ENCODE data around the gene KCNQ1.

Gene KCNQ1

DNA sequence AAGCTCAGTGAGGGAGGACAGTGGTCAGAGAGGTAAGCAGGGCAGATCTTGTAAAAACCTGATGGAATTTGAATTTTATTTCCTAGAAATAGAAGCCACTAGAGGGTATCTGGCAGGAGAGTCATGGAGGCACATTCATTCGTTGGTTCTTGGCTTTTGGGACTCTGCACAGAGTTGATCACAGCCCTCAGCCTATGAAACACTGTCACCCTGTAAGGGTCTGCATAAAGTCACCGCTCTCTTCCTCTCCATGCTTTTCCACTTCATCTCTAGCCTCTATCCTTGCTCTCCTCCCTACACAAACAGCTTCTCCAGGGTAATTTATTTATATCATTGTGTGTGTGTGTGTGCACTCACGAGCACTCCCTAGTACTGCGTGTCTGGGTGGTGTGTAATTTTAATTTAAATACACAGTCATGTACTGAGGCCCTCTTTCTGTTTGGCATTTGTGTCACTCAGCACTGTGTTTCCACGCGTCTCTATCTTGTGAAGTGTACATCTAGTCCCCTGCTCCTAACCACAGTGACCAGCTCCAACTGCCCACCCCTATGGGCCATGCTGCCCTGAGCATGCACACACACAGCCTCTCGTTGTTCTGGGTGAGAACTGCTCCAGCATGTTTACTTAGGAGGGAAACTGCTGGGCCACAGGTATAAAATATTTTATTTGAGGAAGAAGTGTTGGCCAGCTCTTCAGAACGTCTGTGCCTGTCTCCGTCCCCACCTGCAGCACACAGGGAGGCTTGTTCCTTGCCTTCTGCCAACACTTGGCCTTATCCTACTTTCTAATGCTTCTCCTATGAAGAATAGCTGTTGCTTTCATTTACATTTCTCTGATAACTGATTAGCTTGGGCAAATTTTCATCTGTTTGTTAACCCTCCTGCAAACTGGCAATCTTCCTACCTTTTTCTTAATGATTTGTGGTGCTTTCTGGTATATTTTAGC, 250.5 kb downstream of the KCNQ1 start:
- no peak for DNase-seq
- no peak overlapping the region for H3K4me2 ChIP-seq (ENCODE audit: low read length, poor library complexity, severe bottlenecking)
- no peak overlapping the region for H2BK12ac ChIP-seq (ENCODE audit: low read length in 2 of 2)
- H3K36me3 ChIP-seq (ENCODE audit: control insufficient read depth in 1 of 2, insufficient read depth in 2 of 2, low read depth in 1 of 2, low read length in 2 of 2): peaks cover 6 to 8% of the 10 kb centered on the region in 2 experiments
- no peak overlapping the region for H2AK5ac ChIP-seq (ENCODE audit: low read length, severe bottlenecking)
- H3K79me1 ChIP-seq (replicated peaks; ENCODE audit: low read length, poor library complexity, severe bottlenecking): no peaks in the 10 kb centered on the region
- no peak overlapping the region for H3K14ac ChIP-seq (ENCODE audit: low read length in 2 of 2)
- H3K9ac ChIP-seq (ENCODE audit: low read length): no peak overlapping the region
- 89% methylated on average over 6 of the region's 9 CpGs for WGBS
- no peak overlapping the region for H2AFZ ChIP-seq (ENCODE audit: low read depth, low read length)
- H3K27ac ChIP-seq (ENCODE audit: low read length, poor library complexity, severe bottlenecking): no peak overlapping the region
- no peak overlapping the region for H4K8ac ChIP-seq (ENCODE audit: low read length)
- H2BK5ac ChIP-seq (ENCODE audit: low read depth, low read length, poor library complexity, severe bottlenecking): no peak overlapping the region
- H3K9me3 ChIP-seq (ENCODE audit: control insufficient read depth, low read length): no peaks in the 10 kb centered on the region
- H3K27me3 ChIP-seq (ENCODE audit: control insufficient read depth in 1 of 2, insufficient read depth in 1 of 2, low read length in 2 of 2): peaks cover 0 to 6% of the 10 kb centered on the region in 2 experiments
- no peak overlapping the region for H3K18ac ChIP-seq (ENCODE audit: low read depth in 1 of 2, low read length in 2 of 2)
- H4K91ac ChIP-seq (ENCODE audit: low read length): no peak overlapping the region
- H3K4me1 ChIP-seq (ENCODE audit: control insufficient read depth, insufficient read depth, low read depth, low read length): peaks cover 44% of the 10 kb centered on the region
- H2BK15ac ChIP-seq (ENCODE audit: low read depth, poor library complexity, severe bottlenecking): no peak overlapping the region
- H3K4me3 ChIP-seq (ENCODE audit: insufficient read depth in 1 of 2, low read depth in 1 of 2, low read length in 2 of 2): no peak overlapping the region
- H2BK120ac ChIP-seq (ENCODE audit: low read depth, low read length): no peak overlapping the region
- H3K4ac ChIP-seq (ENCODE audit: low read depth in 1 of 2, low read length in 2 of 2): no peak overlapping the region
- no peak overlapping the region for H3K23ac ChIP-seq (ENCODE audit: low read length in 2 of 2)

DNA sequence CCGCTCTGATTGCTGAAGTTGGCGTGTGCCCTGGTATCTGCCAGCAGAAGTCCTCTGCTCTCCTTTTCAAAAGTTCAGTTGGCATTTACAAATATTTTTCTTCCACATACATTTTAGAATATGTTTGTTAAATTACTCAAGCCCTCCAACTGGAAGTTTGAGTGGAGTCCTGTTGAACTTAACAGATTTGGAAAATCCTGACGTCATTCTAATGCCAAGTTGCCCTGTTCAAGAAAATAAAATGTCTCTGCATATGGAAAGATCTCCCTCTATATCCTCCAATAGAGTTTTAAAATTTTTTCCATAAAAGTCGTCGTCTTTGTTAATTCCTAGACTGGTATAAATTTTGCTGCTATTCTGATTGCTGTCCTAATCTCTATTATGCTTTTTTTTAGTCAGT, 251.6 kb downstream of the KCNQ1 start:
- Histone ChIP-seq H3K23ac (ENCODE audit: low read length in 2 of 2) (no peak overlapping the region), H2BK12ac (ENCODE audit: low read length in 2 of 2) (no peak overlapping the region), H2BK120ac (ENCODE audit: low read depth, low read length) (no peak overlapping the region), H3K4ac (ENCODE audit: low read depth in 1 of 2, low read length in 2 of 2) (no peak overlapping the region), H2BK5ac (ENCODE audit: low read depth, low read length, poor library complexity, severe bottlenecking) (no peak overlapping the region), H3K14ac (ENCODE audit: low read length in 2 of 2) (no peak overlapping the region), H3K27ac (ENCODE audit: low read length, poor library complexity, severe bottlenecking) (no peak overlapping the region), H3K4me2 (ENCODE audit: low read length, poor library complexity, severe bottlenecking) (no peak overlapping the region), H3K27me3 (ENCODE audit: control insufficient read depth in 1 of 2, insufficient read depth in 1 of 2, low read length in 2 of 2) (peaks cover 0 to 6% of the 10 kb centered on the region in 2 experiments), H3K4me1 (ENCODE audit: control insufficient read depth, insufficient read depth, low read depth, low read length) (peaks cover 45% of the 10 kb centered on the region), H3K9me3 (ENCODE audit: control insufficient read depth, low read length) (no peaks in the 10 kb centered on the region), H3K18ac (ENCODE audit: low read depth in 1 of 2, low read length in 2 of 2) (no peak overlapping the region), H3K4me3 (ENCODE audit: insufficient read depth in 1 of 2, low read depth in 1 of 2, low read length in 2 of 2) (no peak overlapping the region), H2AK5ac (ENCODE audit: low read length, severe bottlenecking) (no peak overlapping the region), H2BK15ac (ENCODE audit: low read depth, poor library complexity, severe bottlenecking) (no peak overlapping the region), H4K91ac (ENCODE audit: low read length) (no peak overlapping the region), H3K36me3 (ENCODE audit: control insufficient read depth in 1 of 2, insufficient read depth in 2 of 2, low read depth in 1 of 2, low read length in 2 of 2) (peaks cover 0 to 8% of the 10 kb centered on the region in 2 experiments), H3K9ac (ENCODE audit: low read length) (no peak overlapping the region), H2AFZ (ENCODE audit: low read depth, low read length) (no peak overlapping the region), H3K79me1 (replicated peaks; ENCODE audit: low read length, poor library complexity, severe bottlenecking) (no peaks in the 10 kb centered on the region), H4K8ac (ENCODE audit: low read length) (no peak overlapping the region)
- WGBS: 87% methylated on average over 2 of the region's 5 CpGs
- no peak for DNase-seq

DNA sequence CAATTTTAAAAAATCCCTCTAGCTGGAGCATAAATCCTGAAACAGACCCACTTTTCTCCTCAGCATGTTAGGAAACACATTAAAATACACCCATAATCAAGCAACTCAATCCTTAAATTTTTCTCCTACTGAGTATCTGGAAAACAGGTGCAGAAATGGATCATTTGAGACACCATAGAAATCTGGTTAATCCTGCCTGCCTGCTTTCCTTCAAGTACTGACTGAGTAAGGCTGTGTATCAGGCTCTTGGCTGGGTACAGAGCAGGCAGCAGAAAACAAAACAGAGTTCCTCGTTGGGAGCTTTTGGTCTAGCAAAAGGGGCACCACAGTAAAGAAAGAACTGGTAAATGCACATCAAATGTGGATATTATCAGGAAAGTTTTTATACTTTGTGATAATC, 253.1 kb downstream of the KCNQ1 start:
- H2BK5ac ChIP-seq (ENCODE audit: low read depth, low read length, poor library complexity, severe bottlenecking): no peak overlapping the region
- H2BK15ac ChIP-seq (ENCODE audit: low read depth, poor library complexity, severe bottlenecking): no peak overlapping the region
- no peak overlapping the region for H3K23ac ChIP-seq (ENCODE audit: low read length in 2 of 2)
- H4K91ac ChIP-seq (ENCODE audit: low read length): no peak overlapping the region
- WGBS: 83% methylated on average over 1 of the region's 1 CpG
- H3K79me1 ChIP-seq (replicated peaks; ENCODE audit: low read length, poor library complexity, severe bottlenecking): no peaks in the 10 kb centered on the region
- H2BK12ac ChIP-seq (ENCODE audit: low read length in 2 of 2): no peak overlapping the region
- no peak overlapping the region for H2AFZ ChIP-seq (ENCODE audit: low read depth, low read length)
- H3K27ac ChIP-seq (ENCODE audit: low read length, poor library complexity, severe bottlenecking): no peak overlapping the region
- no peak overlapping the region for H2AK5ac ChIP-seq (ENCODE audit: low read length, severe bottlenecking)
- H3K4me3 ChIP-seq (ENCODE audit: insufficient read depth in 1 of 2, low read depth in 1 of 2, low read length in 2 of 2): peak overlapping the region in 1 of 2 experiments; percentile 86
- no peak for DNase-seq
- no peak overlapping the region for H2BK120ac ChIP-seq (ENCODE audit: low read depth, low read length)
- peaks cover 33% of the 10 kb centered on the region for H3K4me1 ChIP-seq (ENCODE audit: control insufficient read depth, insufficient read depth, low read depth, low read length)
- H3K4me2 ChIP-seq (ENCODE audit: low read length, poor library complexity, severe bottlenecking): peak overlapping the region; percentile 4
- no peak overlapping the region for H3K4ac ChIP-seq (ENCODE audit: low read depth in 1 of 2, low read length in 2 of 2)
- no peak overlapping the region for H3K18ac ChIP-seq (ENCODE audit: low read depth in 1 of 2, low read length in 2 of 2)
- peak overlapping the region; percentile 91 for H3K9ac ChIP-seq (ENCODE audit: low read length)
- H3K14ac ChIP-seq (ENCODE audit: low read length in 2 of 2): no peak overlapping the region
- H3K27me3 ChIP-seq (ENCODE audit: control insufficient read depth in 1 of 2, insufficient read depth in 1 of 2, low read length in 2 of 2): peaks cover 0 to 9% of the 10 kb centered on the region in 2 experiments
- H3K9me3 ChIP-seq (ENCODE audit: control insufficient read depth, low read length): no peaks in the 10 kb centered on the region
- H3K36me3 ChIP-seq (ENCODE audit: control insufficient read depth in 1 of 2, insufficient read depth in 2 of 2, low read depth in 1 of 2, low read length in 2 of 2): peaks cover 0 to 10% of the 10 kb centered on the region in 2 experiments
- no peak overlapping the region for H4K8ac ChIP-seq (ENCODE audit: low read length)

DNA sequence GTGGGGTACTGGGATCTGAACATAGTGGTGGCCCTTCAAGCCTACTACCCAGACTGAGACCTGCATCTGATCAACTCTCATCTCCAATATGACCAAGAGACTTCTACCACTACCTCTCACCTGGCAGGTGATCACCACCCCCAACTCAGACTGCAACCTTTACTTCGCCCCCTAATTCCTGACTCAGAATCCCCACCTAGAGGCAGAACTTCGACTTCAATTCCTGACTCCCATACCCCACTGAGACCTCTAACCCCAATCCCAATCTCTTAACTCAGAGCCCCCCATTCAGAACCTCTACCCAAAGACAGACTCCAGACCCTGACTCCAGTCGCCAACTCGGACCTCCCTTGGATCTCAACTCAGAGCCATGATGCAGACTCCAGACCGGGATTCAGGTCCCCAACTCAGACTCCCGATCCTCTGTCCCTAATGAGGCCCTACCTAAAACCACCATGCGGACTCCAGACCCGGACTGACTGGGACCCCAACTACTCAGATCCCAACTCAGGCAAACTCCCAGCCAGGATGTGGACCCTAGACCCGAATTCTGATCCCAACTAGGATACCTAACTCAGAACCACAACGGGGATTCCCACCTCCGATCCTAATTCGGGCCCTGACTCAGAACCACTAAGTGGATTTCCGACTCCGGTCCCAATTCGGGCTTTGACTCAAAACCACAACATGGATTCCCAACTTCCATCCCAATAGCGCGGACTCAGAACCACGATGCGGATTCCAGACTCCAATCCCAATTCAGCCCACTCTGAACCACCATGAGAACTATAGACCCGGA, 253.8 kb downstream of the KCNQ1 start:
- Histone ChIP-seq H2BK5ac (ENCODE audit: low read depth, low read length, poor library complexity, severe bottlenecking) (no peak overlapping the region), H3K18ac (ENCODE audit: low read depth in 1 of 2, low read length in 2 of 2) (peak overlapping the region in 1 of 2 experiments; percentile 26), H2BK12ac (ENCODE audit: low read length in 2 of 2) (no peak overlapping the region), H3K4me3 (ENCODE audit: insufficient read depth in 1 of 2, low read depth in 1 of 2, low read length in 2 of 2) (peak overlapping the region; percentile 62 to 86), H4K91ac (ENCODE audit: low read length) (peak overlapping the region; percentile 25), H3K14ac (ENCODE audit: low read length in 2 of 2) (peak overlapping the region in 1 of 2 experiments; percentile 5), H4K8ac (ENCODE audit: low read length) (no peak overlapping the region), H3K27me3 (ENCODE audit: control insufficient read depth in 1 of 2, insufficient read depth in 1 of 2, low read length in 2 of 2) (peaks cover 0 to 16% of the 10 kb centered on the region in 2 experiments), H3K79me1 (replicated peaks; ENCODE audit: low read length, poor library complexity, severe bottlenecking) (no peaks in the 10 kb centered on the region), H3K4ac (ENCODE audit: low read depth in 1 of 2, low read length in 2 of 2) (no peak overlapping the region), H3K4me1 (ENCODE audit: control insufficient read depth, insufficient read depth, low read depth, low read length) (peaks cover 32% of the 10 kb centered on the region), H3K27ac (ENCODE audit: low read length, poor library complexity, severe bottlenecking) (no peak overlapping the region), H2BK120ac (ENCODE audit: low read depth, low read length) (no peak overlapping the region), H3K36me3 (ENCODE audit: control insufficient read depth in 1 of 2, insufficient read depth in 2 of 2, low read depth in 1 of 2, low read length in 2 of 2) (peaks cover 0 to 9% of the 10 kb centered on the region in 2 experiments), H3K9me3 (ENCODE audit: control insufficient read depth, low read length) (no peaks in the 10 kb centered on the region), H2BK15ac (ENCODE audit: low read depth, poor library complexity, severe bottlenecking) (peak overlapping the region; percentile 9), H3K9ac (ENCODE audit: low read length) (peak overlapping the region; percentile 91), H2AK5ac (ENCODE audit: low read length, severe bottlenecking) (no peak overlapping the region), H3K23ac (ENCODE audit: low read length in 2 of 2) (no peak overlapping the region), H3K4me2 (ENCODE audit: low read length, poor library complexity, severe bottlenecking) (peak overlapping the region; percentile 44), H2AFZ (ENCODE audit: low read depth, low read length) (no peak overlapping the region)
- DNase-seq: no peak
- WGBS: 57% methylated on average over 20 of the region's 20 CpGs

Measured in mesenchymal stem cell (in vitro differentiated cells and primary cell).